NCI-H82 treated with DMSO at 0.1 percent for 48 hours (cell line): ENCODE results near the gene TBCC.
A peak's percentile ranks its signal among the peaks of the same experiment; 100 is the strongest.
"Not testable (repeated sequence)": the region's sequence is repeated elsewhere in the genome, so short reads cannot be mapped to it uniquely, and the experiment has no call there.

Source experiments
- DNase-seq: peaks from one replicate; lab custom pipeline; 2025; ENCODE audit not compliant: unreplicated experiment; lab: John Stamatoyannopoulos, UW

TBCC gene, protein sequence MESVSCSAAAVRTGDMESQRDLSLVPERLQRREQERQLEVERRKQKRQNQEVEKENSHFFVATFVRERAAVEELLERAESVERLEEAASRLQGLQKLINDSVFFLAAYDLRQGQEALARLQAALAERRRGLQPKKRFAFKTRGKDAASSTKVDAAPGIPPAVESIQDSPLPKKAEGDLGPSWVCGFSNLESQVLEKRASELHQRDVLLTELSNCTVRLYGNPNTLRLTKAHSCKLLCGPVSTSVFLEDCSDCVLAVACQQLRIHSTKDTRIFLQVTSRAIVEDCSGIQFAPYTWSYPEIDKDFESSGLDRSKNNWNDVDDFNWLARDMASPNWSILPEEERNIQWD

DNA sequence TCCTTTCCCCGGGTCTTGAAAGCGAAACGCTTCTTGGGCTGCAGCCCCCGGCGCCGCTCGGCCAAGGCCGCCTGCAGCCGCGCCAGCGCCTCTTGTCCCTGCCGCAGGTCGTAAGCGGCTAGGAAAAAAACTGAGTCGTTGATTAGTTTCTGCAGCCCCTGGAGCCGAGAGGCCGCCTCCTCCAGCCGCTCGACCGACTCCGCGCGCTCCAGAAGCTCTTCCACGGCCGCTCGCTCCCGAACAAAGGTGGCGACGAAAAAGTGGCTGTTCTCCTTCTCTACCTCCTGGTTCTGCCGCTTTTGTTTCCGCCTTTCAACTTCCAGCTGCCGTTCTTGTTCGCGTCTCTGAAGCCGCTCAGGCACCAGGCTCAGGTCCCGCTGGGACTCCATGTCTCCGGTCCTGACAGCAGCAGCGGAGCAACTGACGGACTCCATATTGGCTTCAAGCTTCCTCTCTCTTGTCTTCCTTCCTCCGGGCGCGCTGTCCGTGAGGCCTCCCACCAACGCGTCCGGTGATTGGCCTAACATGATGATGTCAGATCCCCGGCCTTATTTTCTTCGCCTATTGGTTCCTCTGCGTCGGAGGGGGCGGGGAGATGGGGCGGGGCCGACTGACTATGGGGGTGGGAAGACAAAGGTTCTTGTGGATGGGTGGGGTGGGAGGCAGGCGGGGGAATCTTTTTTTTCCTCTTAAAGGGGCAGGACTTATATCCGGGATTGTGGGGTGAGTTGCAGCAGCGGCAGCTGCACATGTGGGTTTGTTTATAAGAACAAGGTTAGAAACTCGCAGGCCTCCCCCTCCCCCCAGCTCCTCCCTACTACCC lies at the start of gene TBCC:
TSS of gene TBCC (minus strand) at position 464 of the 823 bp plus-strand sequence. CDS start at position 434, 30 bp downstream.
- DNase-seq: peak; percentile 97

DNA sequence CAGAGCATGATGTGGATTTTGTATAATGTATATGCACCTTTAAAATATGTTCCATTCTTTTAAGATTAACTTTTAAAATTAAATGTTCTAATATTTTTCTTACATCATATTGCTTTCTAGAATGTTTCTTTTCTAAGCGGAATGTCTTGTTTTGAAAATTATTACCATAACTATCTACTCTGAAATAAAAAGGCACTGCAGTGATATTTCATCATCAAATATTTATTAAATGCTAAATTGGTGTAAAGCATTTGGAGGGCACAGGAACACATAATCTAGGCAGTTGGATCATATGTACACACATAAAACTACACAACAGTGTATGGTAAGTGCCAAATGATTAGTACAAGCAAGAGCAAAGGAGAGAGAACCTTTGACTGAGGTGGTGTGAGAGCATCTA lies 49.7 kb upstream of the TBCC start:
- DNase-seq: no peak

DNA sequence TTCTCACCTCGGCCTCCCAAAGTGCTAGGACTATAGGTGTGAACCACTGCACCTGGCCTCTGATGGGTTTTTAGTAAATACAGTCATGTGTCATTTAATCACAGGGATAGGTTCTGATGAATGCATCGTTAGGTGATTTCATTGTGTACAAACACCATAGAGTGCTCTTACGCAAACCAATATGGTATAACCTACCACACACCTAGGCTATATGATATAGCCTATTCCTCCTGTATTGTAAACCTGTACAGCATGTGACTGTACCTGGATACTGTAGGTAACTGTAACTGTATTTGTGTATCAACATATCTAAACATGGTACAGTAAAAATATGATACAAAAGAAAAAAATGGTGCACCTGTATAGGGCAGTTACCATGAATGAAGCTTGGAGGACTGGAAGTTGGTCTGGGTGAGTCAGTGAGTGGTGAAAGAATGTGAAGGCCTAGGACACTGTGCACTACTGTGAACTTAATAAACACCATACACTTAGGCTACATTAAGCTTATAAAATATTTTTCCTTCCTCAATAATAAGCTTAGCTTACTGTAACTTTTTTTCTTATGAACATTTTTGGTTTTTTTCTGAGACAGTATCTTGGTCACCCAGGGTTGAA lies 45.9 kb upstream of the TBCC start:
- no peak for DNase-seq

DNA sequence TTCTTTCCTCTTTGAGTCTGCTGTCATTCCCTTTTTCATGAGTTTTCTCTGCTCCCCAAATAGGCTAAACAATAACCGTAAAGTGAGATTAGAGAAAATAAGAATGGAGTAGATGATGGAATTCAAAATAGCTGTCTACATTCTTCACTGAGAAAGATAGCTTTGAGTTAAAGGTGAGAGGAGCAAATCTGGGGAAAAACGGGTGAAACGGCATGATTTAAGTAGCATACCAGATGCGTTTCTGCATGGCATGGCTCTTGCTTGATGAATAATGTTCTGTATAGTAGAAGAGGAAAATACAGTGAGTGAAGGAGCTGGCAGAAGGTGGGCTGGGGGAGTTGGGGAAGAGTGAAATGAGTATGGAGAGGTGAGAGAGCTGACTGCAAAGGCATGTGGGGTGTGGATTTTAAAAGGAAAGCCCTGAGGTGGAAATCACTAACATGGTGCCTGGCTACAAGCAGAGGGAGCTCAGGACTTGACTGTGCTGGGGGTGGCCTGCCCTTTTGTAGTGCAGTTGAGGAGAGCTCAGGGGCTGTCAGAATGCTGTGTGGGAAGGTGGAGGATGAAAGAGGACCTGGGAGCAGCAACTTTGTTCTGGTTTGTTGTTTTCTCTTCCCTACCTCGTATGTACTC lies 44.8 kb upstream of the TBCC start:
- DNase-seq: no peak

DNA sequence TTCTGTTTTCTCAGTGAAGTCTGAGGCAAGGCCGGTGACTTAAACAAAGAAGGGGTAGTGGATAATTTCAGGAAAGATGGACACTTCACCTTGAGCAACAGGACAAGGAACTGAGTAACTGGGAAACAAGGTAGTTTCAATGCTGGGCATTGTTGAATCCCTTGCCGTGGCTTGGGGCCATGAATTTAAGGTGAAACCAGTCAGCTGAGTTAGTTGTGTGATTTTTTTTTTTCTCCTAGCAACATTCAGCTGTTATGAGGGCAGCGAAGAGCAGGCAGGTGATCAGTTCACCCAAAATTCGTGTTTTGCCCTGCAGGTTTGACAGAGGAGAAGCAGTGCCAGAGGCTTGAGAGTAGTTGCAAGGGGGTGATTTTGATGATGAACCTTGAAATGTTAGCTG lies 42.8 kb upstream of the TBCC start:
- DNase-seq: no peak

DNA sequence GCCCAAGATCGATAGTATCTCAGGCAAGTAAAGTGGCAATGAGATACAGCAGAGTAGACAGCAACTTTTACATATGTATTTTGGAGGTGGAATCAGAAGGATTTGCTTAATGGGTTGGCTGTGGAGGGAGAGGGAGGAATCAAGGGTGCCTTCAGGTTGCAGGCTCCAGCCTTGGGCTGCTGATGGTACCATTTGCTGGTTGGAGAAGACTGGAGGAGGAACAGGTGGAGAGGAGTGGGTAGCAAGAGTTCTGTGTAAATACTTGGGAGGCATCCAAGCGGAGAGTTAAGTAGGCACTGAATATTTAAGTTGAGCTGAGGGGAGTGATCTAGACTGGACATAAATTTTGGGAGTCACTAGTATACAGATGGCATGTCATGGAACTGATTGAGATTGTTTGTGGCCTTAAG lies 41.2 kb upstream of the TBCC start:
- DNase-seq: peak; percentile 34

DNA sequence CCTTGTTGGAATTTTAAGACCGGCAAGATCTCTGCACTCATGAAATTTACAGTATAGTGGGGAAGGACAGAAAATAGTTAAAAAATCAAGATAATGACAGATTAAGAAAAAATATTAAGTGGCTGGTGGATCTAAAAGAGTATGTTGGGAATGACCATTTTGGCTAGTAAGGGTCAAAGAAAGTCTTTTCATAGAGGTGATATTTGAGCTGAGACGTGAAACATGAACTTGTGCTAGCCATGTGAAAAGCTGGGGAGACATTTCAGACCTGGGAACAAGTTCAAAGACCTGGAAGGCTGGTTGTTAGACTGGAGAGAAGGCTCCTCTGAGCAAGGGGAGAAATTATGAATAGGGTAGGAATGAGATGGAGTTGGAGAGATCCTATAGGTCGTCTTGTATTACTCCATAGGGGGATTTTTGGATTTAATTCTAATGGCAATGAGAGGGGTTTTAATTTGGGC lies 40.7 kb upstream of the TBCC start:
- no peak for DNase-seq

DNA sequence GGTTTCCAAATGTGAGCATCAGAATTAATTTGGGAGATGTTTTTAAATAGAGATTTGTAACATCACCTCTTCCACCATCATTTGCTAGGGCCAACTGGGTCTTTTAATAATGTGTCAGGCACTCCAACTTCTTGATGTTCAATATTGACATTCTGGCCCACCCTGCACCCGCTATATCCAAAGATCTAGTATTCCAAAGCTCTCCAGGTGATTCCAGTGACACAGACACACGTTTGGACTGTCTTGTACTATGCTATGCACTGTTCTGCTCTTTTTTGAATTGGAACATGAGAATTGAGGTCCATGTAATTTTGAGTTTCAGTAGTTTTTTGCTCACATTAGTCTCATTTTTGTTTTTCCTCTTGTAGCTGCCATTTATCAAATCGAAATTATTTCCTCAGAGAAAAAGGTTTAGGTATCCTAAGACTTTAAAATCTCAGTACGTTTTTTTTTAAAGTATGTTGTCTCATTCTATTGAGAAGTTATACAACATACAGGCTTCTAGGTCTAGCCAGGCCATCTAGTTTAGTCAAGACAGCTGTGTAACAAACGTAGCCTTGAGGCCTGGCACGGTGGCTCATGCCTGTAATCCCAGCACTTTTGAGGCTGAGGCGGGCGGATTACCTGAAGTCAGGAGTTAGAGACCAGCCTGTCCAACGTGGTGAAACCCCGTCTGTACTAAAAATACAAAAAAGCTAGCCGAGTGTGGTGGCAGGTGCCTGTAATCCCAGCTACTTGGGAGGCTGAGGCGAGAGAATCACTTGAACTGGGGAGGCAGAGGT lies 39.0 kb upstream of the TBCC start:
- no peak for DNase-seq

DNA sequence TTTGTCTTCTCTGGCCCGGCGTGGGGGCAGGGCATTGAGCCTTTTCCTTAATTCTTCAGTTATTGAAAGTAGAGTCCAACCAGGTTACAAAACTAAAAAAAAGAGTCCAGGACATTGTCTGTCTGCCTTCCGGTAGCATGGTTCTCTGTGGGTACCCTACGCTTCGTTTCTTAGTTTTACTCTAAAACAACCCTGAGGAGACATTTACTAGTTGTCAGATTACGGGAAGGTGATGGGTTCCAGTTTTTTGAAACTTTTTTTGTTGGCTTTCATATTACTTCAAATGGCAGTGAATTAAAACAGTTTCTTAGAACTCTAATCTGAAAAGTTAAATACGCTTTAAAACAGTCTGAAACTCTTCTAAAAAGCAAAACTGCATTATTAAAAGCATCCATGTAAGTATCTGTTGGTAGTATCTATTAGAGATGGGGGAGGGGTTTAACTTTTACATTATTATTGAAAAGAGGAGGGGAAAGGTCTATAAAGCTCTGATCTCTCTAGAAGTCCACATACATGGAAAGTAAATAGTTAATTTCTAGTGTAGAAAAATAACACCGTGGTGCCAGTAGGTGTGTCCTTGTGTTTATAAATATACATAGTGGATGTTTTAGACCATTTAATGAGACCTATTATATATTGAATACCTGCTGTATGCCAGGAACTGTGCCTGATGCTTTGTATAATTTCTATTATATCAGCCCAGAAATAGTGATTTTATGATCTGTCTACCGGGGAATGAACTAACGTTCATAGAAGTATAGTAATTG lies 38.2 kb upstream of the TBCC start:
- peak; percentile 35 for DNase-seq

DNA sequence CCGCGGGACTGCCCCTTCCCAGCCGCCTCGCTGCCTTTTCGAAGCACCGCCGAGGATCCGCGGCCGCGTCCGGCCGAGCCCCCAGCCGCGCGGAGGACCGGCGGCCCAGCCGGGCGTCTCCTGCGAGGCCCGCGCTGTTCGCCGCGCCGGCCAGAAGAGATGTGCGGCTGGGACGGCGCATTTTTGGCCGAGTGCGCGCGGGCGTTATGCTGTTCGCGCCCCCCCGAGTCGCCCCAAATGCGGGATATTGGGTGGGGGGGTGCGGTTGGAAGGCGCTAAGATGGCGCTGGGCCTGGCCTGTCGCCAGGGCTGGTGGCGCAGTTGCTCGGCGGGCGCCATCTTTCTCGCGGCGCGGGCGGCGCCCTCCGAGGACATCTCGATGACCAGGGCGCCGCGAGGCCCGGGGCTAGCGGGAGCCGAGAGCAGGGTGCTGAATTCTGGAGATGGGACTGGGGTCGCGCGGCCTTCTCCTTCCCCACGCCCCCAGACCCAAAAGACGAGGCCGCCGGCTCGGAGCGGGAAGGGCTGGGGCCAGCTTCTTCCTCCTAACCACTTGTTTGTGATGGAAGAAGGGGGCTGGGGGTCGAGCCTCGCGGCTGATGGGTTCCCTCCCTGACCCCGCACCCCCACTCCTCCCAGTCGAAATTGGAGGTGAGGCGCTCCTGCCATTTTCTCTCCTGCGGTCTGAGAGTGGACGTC lies 37.4 kb upstream of the TBCC start:
- DNase-seq: no peak

DNA sequence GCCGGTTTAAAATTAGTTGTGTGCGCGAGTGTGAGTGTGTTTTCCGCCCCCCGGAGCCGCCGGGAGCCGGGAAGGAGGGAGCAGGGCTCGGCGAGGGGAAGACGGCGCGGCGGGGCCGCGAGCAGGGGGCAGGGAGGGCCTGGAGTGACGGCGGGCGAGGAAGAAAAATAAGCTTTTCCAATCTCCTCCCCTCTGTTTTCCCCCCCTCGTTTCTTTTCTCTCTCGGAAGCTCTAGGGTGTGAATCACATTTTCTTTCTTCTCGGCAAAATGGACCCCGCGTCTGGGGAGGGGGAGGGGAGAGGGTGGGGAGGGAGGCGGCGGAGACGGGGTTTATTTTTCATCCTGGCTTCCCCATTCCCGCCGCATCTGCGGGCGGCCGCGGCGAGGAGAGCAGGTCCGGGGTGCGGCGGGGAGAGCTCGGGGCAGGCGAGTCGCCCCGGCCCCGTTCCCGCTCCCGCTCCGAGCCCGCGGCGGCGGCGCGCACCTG lies 36.8 kb upstream of the TBCC start:
- DNase-seq: peak; percentile 67

DNA sequence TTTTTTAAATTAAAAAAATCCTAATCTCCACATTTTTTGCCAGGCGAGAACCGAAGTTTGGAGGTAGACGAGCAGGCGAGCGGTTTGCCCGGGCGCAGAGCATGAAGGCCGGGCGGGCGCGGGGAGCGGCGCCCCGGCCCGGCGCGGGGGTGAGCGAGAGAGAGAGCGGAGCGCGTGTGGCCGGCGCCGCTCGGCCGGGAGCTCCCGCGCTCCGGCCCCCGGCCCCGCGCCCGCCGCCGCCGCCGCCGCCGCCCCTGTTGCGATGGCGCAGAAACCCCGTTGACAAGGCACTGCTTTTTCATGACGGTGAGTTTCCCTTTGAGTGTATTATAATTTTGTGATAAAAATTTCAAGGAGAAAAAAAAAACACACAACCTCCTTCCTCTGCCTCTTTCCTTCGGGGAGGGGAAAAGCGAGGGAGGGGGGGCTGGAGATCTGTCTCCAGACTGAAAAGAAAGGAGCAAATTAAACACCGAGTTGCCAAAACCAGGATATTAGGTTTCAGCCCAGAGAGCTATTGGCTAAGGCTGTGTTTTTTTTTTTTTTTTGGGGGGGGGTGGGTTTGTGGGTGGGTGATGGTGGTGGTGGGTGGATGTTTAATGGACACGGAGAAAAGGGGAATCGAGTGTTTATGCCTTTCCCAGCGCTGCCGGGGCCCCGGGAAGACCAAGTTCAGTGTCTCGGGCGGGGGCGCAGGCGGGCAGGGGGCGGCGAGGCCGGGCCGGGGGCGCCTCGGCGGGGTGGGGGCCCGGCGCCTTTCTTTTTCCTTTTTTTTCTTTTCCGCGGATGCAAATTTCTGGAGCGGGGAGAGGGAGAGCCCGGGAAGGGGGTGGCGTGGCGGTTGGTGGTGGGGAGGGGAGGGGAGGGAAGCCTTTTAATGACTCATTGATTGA lies 36.1 kb upstream of the TBCC start, which contains the start of gene BICRAL:
TSS of gene BICRAL (plus strand) at position 257 of the 893 bp plus-strand sequence. CDS start 39,971 bp downstream, outside the sequence.
- DNase-seq: peak; percentile 41

DNA sequence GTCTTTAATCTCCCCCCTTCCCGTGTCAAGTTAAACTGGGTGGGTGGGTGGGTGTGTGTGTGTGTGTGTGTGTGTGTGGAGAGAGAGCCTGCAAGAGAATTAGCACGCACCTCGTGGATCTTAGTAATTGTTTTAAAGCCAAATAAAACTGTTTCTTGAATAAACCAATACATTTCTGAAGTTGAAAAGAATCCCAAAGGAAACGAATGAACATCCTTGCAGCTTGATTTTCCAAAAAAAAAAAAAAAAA lies 35.6 kb upstream of the TBCC start:
- DNase-seq: no peak

DNA sequence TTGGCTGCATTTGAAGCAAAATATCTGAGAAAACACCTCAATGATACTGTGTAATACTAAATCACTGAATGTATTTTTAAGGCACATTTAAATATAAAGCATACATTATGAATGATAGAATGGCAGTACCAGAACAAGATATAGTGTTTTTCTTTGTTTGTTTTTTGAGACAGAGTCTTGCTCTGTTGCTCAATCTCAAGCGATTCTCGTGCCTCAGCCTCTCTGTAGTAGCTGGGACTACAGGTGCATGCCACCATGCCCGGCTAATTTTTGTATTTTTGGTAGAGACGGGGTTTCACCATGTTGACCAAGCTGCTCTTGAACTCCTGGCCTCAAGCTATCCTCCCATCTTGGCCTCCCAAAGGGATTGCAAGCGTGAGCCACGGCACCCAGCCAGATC lies 33.6 kb upstream of the TBCC start:
- DNase-seq: no peak

DNA sequence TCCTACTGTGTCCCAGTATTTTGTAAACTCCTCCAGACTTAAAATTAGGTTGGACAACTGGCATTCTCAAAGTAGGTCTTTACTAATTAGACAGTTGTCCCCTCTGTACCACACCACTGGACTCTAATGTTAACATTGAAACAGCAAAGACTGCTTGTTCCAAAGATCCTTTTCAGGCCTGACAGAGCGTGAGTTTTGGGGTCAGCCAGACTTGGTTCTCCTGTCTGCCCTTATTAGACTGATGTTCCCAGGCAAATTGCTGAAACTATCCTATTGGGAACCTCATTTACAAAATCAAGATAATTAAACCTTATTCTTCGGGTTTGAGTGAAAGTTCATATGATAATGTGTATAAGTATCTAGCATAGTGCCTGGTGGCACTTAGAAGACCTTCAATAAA lies 32.2 kb upstream of the TBCC start:
- DNase-seq: no peak

DNA sequence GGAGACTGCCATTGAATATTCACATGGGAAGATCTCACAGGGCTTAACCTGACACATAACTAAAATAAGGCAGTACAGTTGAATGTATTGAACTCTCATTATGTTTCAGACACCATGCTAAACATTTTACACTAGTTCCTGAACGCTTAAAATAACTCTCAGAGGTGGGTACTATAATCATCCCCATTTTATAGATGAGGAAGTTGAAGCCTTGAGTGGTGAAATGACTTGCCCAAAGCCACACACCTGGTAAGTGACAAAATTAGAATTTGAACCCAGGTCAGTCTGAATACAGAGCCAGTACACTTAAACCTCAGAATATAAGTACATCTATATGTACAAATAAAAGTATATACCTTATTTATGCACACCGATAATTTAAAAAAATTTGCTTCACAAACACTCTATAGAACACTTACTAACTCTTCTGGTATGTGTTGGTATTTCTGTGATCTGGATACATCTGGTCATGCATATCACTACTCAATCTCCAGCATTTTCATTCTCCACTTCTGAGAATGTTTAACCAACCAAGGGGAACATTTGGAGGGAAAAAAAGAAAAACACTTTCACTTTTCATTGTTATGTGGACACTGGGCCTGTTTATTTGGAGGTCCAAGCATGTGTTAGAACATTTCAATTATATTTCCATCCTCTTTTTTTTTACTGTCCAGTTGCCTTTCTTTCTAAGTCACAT lies 31.4 kb upstream of the TBCC start:
- no peak for DNase-seq

DNA sequence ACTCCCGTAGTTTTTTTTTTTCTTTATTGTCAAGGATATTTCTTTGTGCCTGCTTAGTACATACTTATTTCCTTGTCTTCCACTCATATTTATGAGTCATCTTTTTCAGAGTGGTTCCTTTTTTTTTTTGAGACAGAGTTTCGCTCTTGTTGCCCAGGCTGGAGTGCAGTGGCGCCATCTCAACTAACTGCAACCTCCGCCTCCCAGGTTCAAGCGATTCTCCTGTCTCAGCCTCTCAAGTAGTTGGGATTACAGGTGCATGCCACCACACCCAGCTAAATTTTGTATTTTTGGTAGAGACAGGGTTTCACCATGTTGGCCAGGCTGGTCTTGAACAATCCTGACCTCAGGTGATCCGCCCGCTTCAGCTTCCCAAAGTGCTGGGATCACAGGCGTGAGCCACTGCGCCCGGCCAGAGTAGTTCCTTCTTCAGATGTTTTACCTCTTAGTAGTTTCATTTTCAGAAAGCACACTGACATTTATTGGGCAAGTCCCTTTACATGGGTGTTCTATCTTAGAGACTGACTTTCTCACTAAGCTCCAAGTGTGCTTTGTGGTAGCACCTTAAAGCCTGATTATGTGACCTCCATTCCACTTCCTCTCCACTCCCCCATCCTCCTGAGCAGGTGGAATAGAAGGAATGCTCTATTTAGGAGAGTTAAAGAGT lies 29.1 kb upstream of the TBCC start:
- not testable (repeated sequence) for DNase-seq
